ENCODE data around the gene PIAS4.

The PIAS4 gene

DNA sequence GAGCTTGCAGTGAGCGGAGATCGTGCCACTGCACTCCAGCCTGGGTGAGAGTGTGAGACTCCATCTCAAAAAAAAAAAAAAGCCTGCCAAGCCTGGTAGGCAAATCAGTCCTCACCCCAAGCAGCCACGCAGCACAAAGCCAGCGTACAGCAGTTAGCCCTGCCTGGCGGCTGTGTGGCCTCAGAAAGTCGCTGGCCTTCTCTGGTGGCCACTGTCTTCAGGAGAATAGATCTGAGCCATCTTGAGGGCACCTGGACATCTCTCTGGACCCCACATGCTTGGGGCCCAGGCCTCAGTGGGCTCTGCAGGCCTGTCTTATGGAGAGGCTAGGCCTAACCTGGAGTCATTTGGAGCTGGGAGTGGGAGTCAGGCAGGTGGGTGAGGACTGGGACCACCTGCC lies 23.0 kb downstream of the PIAS4 start:
- TF ChIP-seq CTCF (IDR thresholded peaks at IDR 0.05; ENCODE audit: low read depth, low read length, poor library complexity, severe bottlenecking), result no peak
- Histone ChIP-seq H3K9me2 (replicated peaks; ENCODE audit: control insufficient read depth, low read length) (no peaks in the 10 kb centered on the region), H3K79me2 (ENCODE audit: control insufficient read depth, low read length) (no peaks in the 10 kb centered on the region), H3K4me3 (ENCODE audit: low read length) (no peak overlapping the region), H3K36me3 (ENCODE audit: control insufficient read depth, low read length) (peaks cover 17% of the 10 kb centered on the region), H3K27ac (ENCODE audit: low read depth, low read length) (no peak overlapping the region), H3K27me3 (ENCODE audit: control insufficient read depth, low read length) (no peaks in the 10 kb centered on the region), H3K9me3 (ENCODE audit: control insufficient read depth, insufficient read depth, low read length) (peaks cover 1% of the 10 kb centered on the region; the same call in 1 of the 2 replicates), H4K20me1 (ENCODE audit: control insufficient read depth, insufficient read depth, low read depth, low read length) (no peaks in the 10 kb centered on the region), H3F3A (ENCODE audit: control insufficient read depth, insufficient read depth) (no peaks in the 10 kb centered on the region), H3K4me1 (ENCODE audit: control insufficient read depth, low read length) (no peaks in the 10 kb centered on the region), H3K4me2 (ENCODE audit: low read length) (no peak overlapping the region)

DNA sequence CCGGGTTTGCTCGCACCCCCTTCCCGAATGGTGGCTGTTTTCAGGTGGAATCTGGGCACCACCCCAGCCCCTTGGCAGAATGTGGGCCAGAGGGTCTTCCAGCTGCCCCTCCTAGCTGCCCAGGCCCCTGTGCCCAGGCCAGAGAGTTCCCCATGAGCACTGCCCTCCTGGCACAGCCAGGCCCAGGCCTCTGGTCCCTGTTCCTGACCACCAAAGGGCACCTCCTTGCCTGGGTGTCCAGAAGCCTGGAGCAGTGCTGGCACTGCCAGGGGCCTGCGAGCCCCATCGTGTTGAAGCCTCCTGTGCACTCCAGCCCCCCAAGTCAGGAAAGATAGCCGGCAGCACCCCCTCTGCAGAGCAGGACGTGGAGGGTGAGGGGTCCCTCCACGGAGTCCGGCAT lies 23.4 kb downstream of the PIAS4 start:
- H3K36me3 ChIP-seq (ENCODE audit: control insufficient read depth, low read length), result peaks cover 21% of the 10 kb centered on the region

GRCh38 chr19:4031420-4031819 lies 23.9 kb downstream of the PIAS4 start:
- Histone ChIP-seq H4K20me1 (ENCODE audit: control insufficient read depth, insufficient read depth, low read depth, low read length) (no peaks in the 10 kb centered on the region), H3K4me2 (ENCODE audit: low read length) (no peak overlapping the region), H3K4me1 (ENCODE audit: control insufficient read depth, low read length) (no peaks in the 10 kb centered on the region), H3K36me3 (ENCODE audit: control insufficient read depth, low read length) (peaks cover 26% of the 10 kb centered on the region), H3F3A (ENCODE audit: control insufficient read depth, insufficient read depth) (no peaks in the 10 kb centered on the region; the same call in 1 of the 2 replicates), H3K9me2 (replicated peaks; ENCODE audit: control insufficient read depth, low read length) (no peaks in the 10 kb centered on the region), H3K4me3 (ENCODE audit: low read length) (no peak overlapping the region), H3K9me3 (ENCODE audit: control insufficient read depth, insufficient read depth, low read length) (peaks cover 5% of the 10 kb centered on the region; the same call in 1 of the 2 replicates), H3K79me2 (ENCODE audit: control insufficient read depth, low read length) (no peaks in the 10 kb centered on the region), H3K27ac (ENCODE audit: low read depth, low read length) (no peak overlapping the region), H3K27me3 (ENCODE audit: control insufficient read depth, low read length) (no peaks in the 10 kb centered on the region)
- TF ChIP-seq EZH2phosphoT487 (IDR thresholded peaks at IDR 0.05; ENCODE audit: borderline replicate concordance, low read length) (no peak), CTCF (IDR thresholded peaks at IDR 0.05; ENCODE audit: low read depth, low read length, poor library complexity, severe bottlenecking) (no peak)

More for the DNA sequence above, 23.4 kb downstream of the PIAS4 start:
- Histone ChIP-seq H3K9me2 (replicated peaks; ENCODE audit: control insufficient read depth, low read length) (no peaks in the 10 kb centered on the region), H3K4me3 (ENCODE audit: low read length) (no peak overlapping the region), H3F3A (ENCODE audit: control insufficient read depth, insufficient read depth) (no peaks in the 10 kb centered on the region; the same call in 1 of the 2 replicates), H3K4me1 (ENCODE audit: control insufficient read depth, low read length) (no peaks in the 10 kb centered on the region), H4K20me1 (ENCODE audit: control insufficient read depth, insufficient read depth, low read depth, low read length) (no peaks in the 10 kb centered on the region), H3K9me3 (ENCODE audit: control insufficient read depth, insufficient read depth, low read length) (peaks cover 4% of the 10 kb centered on the region; the same call in 1 of the 2 replicates), H3K27me3 (ENCODE audit: control insufficient read depth, low read length) (no peaks in the 10 kb centered on the region), H3K79me2 (ENCODE audit: control insufficient read depth, low read length) (no peaks in the 10 kb centered on the region), H3K4me2 (ENCODE audit: low read length) (no peak overlapping the region), H3K27ac (ENCODE audit: low read depth, low read length) (no peak overlapping the region)
- TF ChIP-seq EZH2phosphoT487 (IDR thresholded peaks at IDR 0.05; ENCODE audit: borderline replicate concordance, low read length) (no peak), CTCF (IDR thresholded peaks at IDR 0.05; ENCODE audit: low read depth, low read length, poor library complexity, severe bottlenecking) (no peak)
